Keratinocyte (primary cell): ENCODE data around the gene MTFP1. TPM values are rescaled to one million over a fixed set of nuclear protein-coding genes. Genes with fewer than 3 reads are reported as not detected.
A peak's percentile ranks its signal among the peaks of the same experiment; 100 is the strongest.

Experiments used
- DNase-seq: peaks from one replicate; pipeline ENCODE4 v3.0.0-alpha.2; 2011; ENCODE audit warnings: low read depth, missing footprints, low spot score
- FAIRE-seq: peaks from 2 replicates; lab custom pipeline; 2011; peaks lifted over from hg19 to GRCh38; lab: Jason Lieb, UNC
- H2AFZ ChIP-seq: 2 replicates; pipeline ENCODE4 v1.6.0; 2012; ENCODE audit warnings: low read length, control low read depth, inconsistent platforms; ENCODE audit not compliant: control insufficient read depth
- H3K27ac ChIP-seq: 2 replicates; pipeline ENCODE4 v1.5.1; 2011; ENCODE audit warnings: low read length; ENCODE audit not compliant: control insufficient read depth, insufficient read depth
- H3K27me3 ChIP-seq: 3 replicates; pipeline ENCODE4 v1.6.0; 2011; ENCODE audit warnings: low read length; ENCODE audit not compliant: control insufficient read depth, insufficient read depth; ENCODE audit errors: extremely low read depth
- H3K36me3 ChIP-seq, 2 experiments: 2 replicates in 1 of 2; 3 replicates in 1 of 2; pipeline ENCODE4 v1.5.1; 2011; ENCODE audit warnings: low read length in 2 of 2, mild to moderate bottlenecking in 1 of 2; ENCODE audit not compliant: control insufficient read depth in 2 of 2, insufficient read depth in 2 of 2; ENCODE audit errors: extremely low read depth in 1 of 2
- H3K4me1 ChIP-seq: 3 replicates; pipeline ENCODE4 v1.5.1; 2011; ENCODE audit warnings: low read length; ENCODE audit not compliant: control insufficient read depth, insufficient read depth; ENCODE audit errors: extremely low read depth
- H3K4me2 ChIP-seq: 3 replicates; pipeline ENCODE4 v1.6.0; 2011; ENCODE audit warnings: low read depth, low read length; ENCODE audit not compliant: control insufficient read depth, insufficient read depth; ENCODE audit errors: extremely low read depth
- H3K4me3 ChIP-seq, 3 experiments: fragments of 200-600 bp in 1 of 3; sonication (generic) in 1 of 3; 2 replicates in 2 of 3; 3 replicates in 1 of 3; pipeline ENCODE4 v1.5.1; 2011 to 2016; ENCODE audit warnings: low read length in 3 of 3, mild to moderate bottlenecking in 3 of 3, control low read depth in 2 of 3, inconsistent platforms in 1 of 3, low read depth in 1 of 3, mixed read lengths in 1 of 3, mixed run types in 1 of 3, moderate library complexity in 1 of 3; ENCODE audit not compliant: control insufficient read depth in 2 of 3, insufficient read depth in 2 of 3; ENCODE audit errors: extremely low read depth in 1 of 3
- H3K79me2 ChIP-seq: 2 replicates; pipeline ENCODE4 v1.6.0; 2012; ENCODE audit warnings: low read length; ENCODE audit not compliant: control insufficient read depth, insufficient read depth
- H3K9ac ChIP-seq: 3 replicates; pipeline ENCODE4 v1.6.0; 2011; ENCODE audit warnings: low read length; ENCODE audit not compliant: control insufficient read depth, insufficient read depth; ENCODE audit errors: extremely low read depth
- H3K9me1 ChIP-seq: 3 replicates; pipeline ENCODE4 v1.6.0; 2011; ENCODE audit warnings: low read length; ENCODE audit not compliant: control insufficient read depth, insufficient read depth; ENCODE audit errors: extremely low read depth
- H3K9me3 ChIP-seq: 2 replicates; pipeline ENCODE4 v1.5.1; 2012; ENCODE audit warnings: low read depth, low read length; ENCODE audit not compliant: control insufficient read depth
- H4K20me1 ChIP-seq: 3 replicates; pipeline ENCODE4 v1.6.0; 2011; ENCODE audit warnings: low read length; ENCODE audit not compliant: control insufficient read depth, insufficient read depth; ENCODE audit errors: extremely low read depth
- CTCF ChIP-seq, 3 experiments: IDR thresholded peaks in 1 of 3; conservative IDR thresholded peaks in 1 of 3; optimal IDR thresholded peaks in 1 of 3; 2 replicates in 2 of 3; 3 replicates in 1 of 3; pipeline versions ENCODE3 to v1.5.1; 2011; ENCODE audit warnings: low read length in 3 of 3, mild to moderate bottlenecking in 3 of 3, moderate library complexity in 2 of 3, control low read depth in 1 of 3, inconsistent platforms in 1 of 3; ENCODE audit not compliant: insufficient read depth in 2 of 3; ENCODE audit errors: extremely low read depth in 1 of 3
- EZH2 ChIP-seq: IDR thresholded peaks from one replicate; pipeline ENCODE4 v1.6.1; 2012; ENCODE audit warnings: inconsistent platforms, mild to moderate bottlenecking, low read length, moderate library complexity
- dilution Hi-C: fragments of 300-500 bp; cut with MboI; formaldehyde crosslinking; loops from one replicate; pipeline ENCODE4 v1.7.0; 2020; ENCODE audit warnings: low sequenced_read_pairs; ENCODE audit not compliant: extremely low pct_ligation_motif_present
- polyA plus RNA-seq, 5 experiments: library from polyadenylated mRNA; depleted of rRNA in 3 of 5; stranded (reverse) in 3 of 5; stranded (forward) in 1 of 5; unstranded in 1 of 5; fragments of >200 nt; gene quantifications; 1 replicate in 1 of 5; 2 replicates in 3 of 5; 3 replicates in 1 of 5; pipeline versions ENCODE4 v1.2.1 to v1.2.3, GENCODE V29; 2011 to 2012; ENCODE audit warnings: missing spikeins in 2 of 5, low read depth in 1 of 5, low replicate concordance in 1 of 5

The MTFP1 gene
- polyA plus RNA-seq, 1 donor (not counting 4 experiments of a cell fraction or from before 2014, with no cell fraction given), result 8.4 TPM

DNA sequence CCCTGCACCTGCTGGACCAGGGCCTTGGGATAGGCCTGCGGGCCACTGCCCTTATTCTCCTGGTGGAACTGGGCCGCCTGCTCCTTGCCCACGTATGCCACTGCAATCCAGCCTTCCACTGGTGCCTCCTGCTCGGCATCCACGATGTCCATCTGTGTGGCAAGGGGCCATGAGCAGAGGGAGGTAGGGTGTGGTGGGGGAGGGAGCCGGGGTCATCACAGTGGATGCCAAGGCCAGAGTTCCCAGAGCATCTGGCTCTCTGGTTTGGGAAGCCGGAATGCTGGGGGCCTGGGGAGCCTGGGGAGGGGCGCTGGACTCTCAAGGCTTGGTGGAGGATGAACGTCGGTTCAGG is 39.0 kb upstream of the MTFP1 start:
- TF ChIP-seq CTCF (optimal IDR thresholded peaks at IDR 0.05 in 1 of 3, IDR thresholded peaks at IDR 0.05 in 1 of 3, conservative IDR thresholded peaks at IDR 0.05 in 1 of 3; ENCODE audit: extremely low read depth in 1 of 3, insufficient read depth in 2 of 3, low read length in 3 of 3) (no peak), EZH2 (no peak)
- Histone ChIP-seq H3K9me1 (no peaks in the 10 kb centered on the region), H3K4me3 (peak overlapping the region; percentile 58 to 72 (median 62)), H3K27ac (peak overlapping the region; percentile 4), H3K79me2 (no peaks in the 10 kb centered on the region), H3K9ac (peak overlapping the region; percentile 66), H3K4me2 (peak overlapping the region; percentile 76), H3K36me3 (peaks cover 0 to 11% of the 10 kb centered on the region in 2 experiments), H3K27me3 (no peaks in the 10 kb centered on the region), H3K4me1 (peaks cover 8% of the 10 kb centered on the region), H2AFZ (peak overlapping the region; percentile 47), H3K9me3 (no peaks in the 10 kb centered on the region), H4K20me1 (no peaks in the 10 kb centered on the region)
- dilution Hi-C loops, result no loop called here
- FAIRE-seq (no peak), DNase-seq (no peak)

DNA sequence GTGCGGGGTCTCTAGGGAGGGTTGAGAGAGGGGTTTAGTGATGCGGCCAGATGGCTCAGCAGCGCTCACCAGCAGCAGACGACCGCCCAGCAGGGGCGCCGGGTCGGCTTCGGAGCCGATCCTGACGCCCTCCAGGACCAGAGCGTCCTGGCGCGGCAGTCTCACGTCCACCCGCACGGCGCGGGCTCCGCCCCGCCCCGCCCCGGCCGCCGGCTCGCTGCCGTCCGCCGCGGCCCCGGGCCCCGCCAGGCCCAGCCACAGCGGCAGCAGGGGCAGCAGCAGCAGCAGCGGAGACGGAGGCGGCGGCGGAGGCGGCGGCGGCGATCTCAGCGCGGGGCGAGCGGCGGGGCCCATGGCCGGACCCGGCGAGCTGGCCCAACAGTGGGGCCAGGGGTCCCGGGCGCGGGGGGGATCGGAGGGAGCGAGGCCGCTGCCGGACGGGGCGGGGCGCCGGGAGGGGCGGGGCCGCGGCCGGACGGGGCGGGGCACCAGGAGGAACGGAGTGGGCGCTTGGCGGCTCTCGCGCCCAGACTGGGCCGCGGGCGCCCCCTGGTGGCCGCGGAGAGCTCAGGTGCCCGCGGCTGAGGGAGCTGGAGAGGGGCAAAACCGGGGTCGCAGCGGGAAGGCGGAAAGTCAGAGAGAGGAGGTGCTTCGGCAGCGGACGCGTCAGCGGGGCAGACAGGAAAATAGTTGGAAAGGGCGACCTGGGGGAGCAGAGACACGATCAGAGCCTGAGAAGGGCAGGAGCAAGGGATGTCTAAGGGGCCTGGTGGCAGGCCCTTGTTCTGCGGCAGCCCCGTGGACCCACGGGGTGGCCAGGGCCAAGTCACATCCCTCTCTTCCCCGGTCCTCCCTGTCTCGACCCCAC is 38.4 kb upstream of the MTFP1 start, which contains the start of gene RNF215:
Gene RNF215 (minus strand): TSS at position 452 of the 868 bp plus-strand sequence. CDS start 98 bp downstream, at position 354.
- Histone ChIP-seq H3K27me3 (no peaks in the 10 kb centered on the region), H3K4me2 (peak within 1 kb of the TSS; percentile 76), H3K36me3 (peaks cover 0 to 10% of the 10 kb centered on the region in 2 experiments), H3K4me3 (peak within 1 kb of the TSS; percentile 58 to 72 (median 62)), H3K79me2 (no peaks in the 10 kb centered on the region), H3K27ac (peak within 1 kb of the TSS; percentile 4), H4K20me1 (no peaks in the 10 kb centered on the region), H3K4me1 (peaks cover 8% of the 10 kb centered on the region), H3K9me1 (no peaks in the 10 kb centered on the region), H2AFZ (peak within 1 kb of the TSS; percentile 82), H3K9ac (peak within 1 kb of the TSS; percentile 66), H3K9me3 (no peaks in the 10 kb centered on the region)
- TF ChIP-seq EZH2, result no peak
- TF ChIP-seq CTCF (optimal IDR thresholded peaks at IDR 0.05 in 1 of 3, IDR thresholded peaks at IDR 0.05 in 1 of 3, conservative IDR thresholded peaks at IDR 0.05 in 1 of 3; ENCODE audit: extremely low read depth in 1 of 3, insufficient read depth in 2 of 3, low read length in 3 of 3), result peak; percentile 54 to 88 (median 69)
- dilution Hi-C loops, result no loop called here
- no peak for DNase-seq
- FAIRE-seq, result no peak
